PC-3 (cell line): ENCODE measurements around the gene GATA3.

Experiments
- CTCF ChIP-seq: fragments of 300-600 bp; sonication (generic); conservative IDR thresholded peaks from 2 replicates; pipeline ENCODE4 v1.5.1; 2017; ENCODE audit warnings: antibody characterized with exemption, low read depth, mild to moderate bottlenecking, low read length
- EZH2 ChIP-seq: fragments of 300-600 bp; sonication (generic); IDR thresholded peaks from one replicate; pipeline ENCODE4 v1.6.1; 2017; ENCODE audit warnings: antibody characterized with exemption, mild to moderate bottlenecking, low read length; ENCODE audit not compliant: unreplicated experiment

DNA sequence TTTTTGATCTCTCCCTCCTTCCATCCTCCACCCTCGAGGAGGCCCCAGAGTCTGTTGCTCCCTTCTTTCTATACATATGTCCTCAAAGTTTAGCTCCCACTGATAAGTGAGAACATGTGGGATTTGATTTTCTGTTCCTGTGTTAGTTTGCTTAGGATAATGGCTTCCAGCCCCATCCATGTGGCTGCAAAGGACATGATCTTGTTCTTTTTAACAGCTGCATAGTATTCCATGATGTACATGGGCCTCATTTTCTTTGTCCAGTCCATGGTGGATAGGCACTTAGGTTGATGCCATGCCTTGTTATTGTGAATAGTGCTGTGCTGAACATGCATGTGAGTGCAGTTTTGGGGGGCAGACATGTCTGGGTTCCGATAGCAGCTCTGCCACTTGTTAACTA is 51.4 kb downstream of the GATA3 start:
- TF ChIP-seq CTCF (no peak), EZH2 (no peak)
